GM12891 (cell line): Measurements from ENCODE around the gene GDPD5.

ENCODE experiments used
- PAX5 ChIP-seq: IDR thresholded peaks from 2 replicates; pipeline ENCODE4 v1.6.1; 2011; ENCODE audit warnings: low read length, moderate library complexity, mild to moderate bottlenecking; ENCODE audit not compliant: insufficient read depth, severe bottlenecking
- POLR2A ChIP-seq: IDR thresholded peaks from 2 replicates; pipeline ENCODE4 v1.6.1; 2011; ENCODE audit warnings: low read depth, low read length, control low read depth
- POLR2AphosphoS5 ChIP-seq: IDR thresholded peaks from 2 replicates; pipeline ENCODE4 v1.6.1; 2011; ENCODE audit warnings: low read depth, low read length, control low read depth
- POU2F2 ChIP-seq: IDR thresholded peaks from 2 replicates; pipeline ENCODE4 v1.6.1; 2011; ENCODE audit warnings: low read depth, mild to moderate bottlenecking, control low read depth, low read length, moderate library complexity
- SPI1 ChIP-seq: IDR thresholded peaks from 2 replicates; pipeline ENCODE4 v1.6.1; 2011; ENCODE audit warnings: low read depth, low read length, control low read depth
- TAF1 ChIP-seq: IDR thresholded peaks from 2 replicates; pipeline ENCODE4 v1.6.1; 2011; ENCODE audit warnings: low read depth, low read length, control low read depth

- TF ChIP-seq POLR2AphosphoS5: no peak
- no peak for TF ChIP-seq POLR2A
- TF ChIP-seq TAF1: no peak
- no peak for TF ChIP-seq SPI1
- TF ChIP-seq POU2F2: no peak
- TF ChIP-seq PAX5: no peak
Measured at GRCh38 chr11:75532200-75533048, 6.7 kb upstream of the GDPD5 start.
